K562 (cell line): ENCODE results near the gene CENPA. TPM values are rescaled to one million over a fixed set of nuclear protein-coding genes. Genes with fewer than 3 reads are reported as not detected.

Experiments
- E2F3 ChIP-seq: fragments of 250-450 bp; sonication (Bioruptor Pico); IDR thresholded peaks from 2 replicates; pipeline ENCODE4 v1.4.0; 2020; ENCODE audit warnings: mild to moderate bottlenecking
- ELF4 ChIP-seq: fragments of 450-650 bp; formaldehyde crosslinking; IDR thresholded peaks from 2 replicates; pipeline ENCODE4 v1.4.0; 2022; ENCODE audit warnings: missing genetic modification characterization
- GTF2A2 ChIP-seq: IDR thresholded peaks from 2 replicates; pipeline ENCODE4 v1.6.1; 2016; ENCODE audit warnings: mild to moderate bottlenecking, missing genetic modification characterization, missing compliant biosample characterization
- HIVEP1 ChIP-seq: fragments of 250-450 bp; sonication (Bioruptor Pico); IDR thresholded peaks from 2 replicates; pipeline ENCODE4 v1.4.0; 2020; ENCODE audit warnings: mild to moderate bottlenecking
- MGA ChIP-seq: fragments of 450-650 bp; IDR thresholded peaks from 2 replicates; pipeline ENCODE4 v1.6.1; 2016; ENCODE audit warnings: mild to moderate bottlenecking, moderate library complexity
- MTA2 ChIP-seq: fragments of 450-650 bp; IDR thresholded peaks from 2 replicates; pipeline ENCODE4 v1.6.1; 2016; ENCODE audit warnings: low read depth
- PHF21A ChIP-seq: fragments of 450-650 bp; IDR thresholded peaks from 2 replicates; pipeline ENCODE4 v1.6.1; 2017; ENCODE audit warnings: low read depth, borderline replicate concordance
- PTRF ChIP-seq: fragments of 450-650 bp; IDR thresholded peaks from 2 replicates; pipeline ENCODE4 v1.6.1; 2016; ENCODE audit warnings: mild to moderate bottlenecking, missing genetic modification characterization, missing compliant biosample characterization
- SLC30A9 ChIP-seq: fragments of 250-450 bp; sonication (Bioruptor Pico); IDR thresholded peaks from 2 replicates; pipeline ENCODE4 v1.8.0; 2022; ENCODE audit warnings: mild to moderate bottlenecking, moderate library complexity
- SPI1 ChIP-seq: IDR thresholded peaks from 2 replicates; pipeline ENCODE4 v1.6.1; 2011; ENCODE audit warnings: low read depth, low read length, control low read depth, borderline replicate concordance
- TCF15 ChIP-seq: fragments of 250-450 bp; sonication (Bioruptor Pico); IDR thresholded peaks from 2 replicates; pipeline ENCODE4 v1.8.0; 2022; ENCODE audit warnings: moderate library complexity, mild to moderate bottlenecking, inconsistent platforms
- ZFP1 ChIP-seq: fragments of 450-650 bp; formaldehyde crosslinking; IDR thresholded peaks from 2 replicates; pipeline ENCODE4 v1.4.0; 2020; ENCODE audit warnings: mild to moderate bottlenecking, mixed read lengths
- ZNF584 ChIP-seq: fragments of 200-800 bp; sonication (Bioruptor generic); IDR thresholded peaks from 2 replicates; pipeline ENCODE4 v1.6.1; 2016; ENCODE audit warnings: low read depth, mild to moderate bottlenecking, missing genetic modification characterization, missing compliant biosample characterization
- polyA plus RNA-seq, 8 experiments: library from polyadenylated mRNA; depleted of rRNA in 4 of 8; stranded (reverse) in 5 of 8; unstranded in 3 of 8; fragments of >200 nt; fragmentation: Nextera tagmentation in 2 of 8; fragmentation: Illumina TruSeq in 1 of 8; extraction: Ambion mirVana in 2 of 8; extraction: Trizol in 1 of 8; gene quantifications; 2 replicates each; pipeline versions ENCODE4 v1.2.1 to v1.2.3, GENCODE V29; 2011 to 2014; ENCODE audit warnings: inconsistent platforms in 1 of 8, missing spikeins in 1 of 8
- total RNA-seq, 7 experiments: library from RNA; depleted of rRNA in 6 of 7; stranded (reverse); fragments of >200 nt in 6 of 7; fragmentation: Illumina TruSeq in 2 of 7; extraction: Trizol in 2 of 7; gene quantifications; 2 replicates each; pipeline versions ENCODE4 v1.2.1 to v1.2.3, GENCODE V29; 2011 to 2021; ENCODE audit warnings: low replicate concordance in 1 of 7
- TF ChIP-seq, protein P1 (sequence below): fragments of 250-450 bp; sonication (Bioruptor Pico); IDR thresholded peaks from 2 replicates; pipeline ENCODE4 v1.5.0; 2020; ENCODE audit warnings: mild to moderate bottlenecking

CENPA gene
- total and polyA plus RNA-seq, 9 of the 15 experiments (the other 6 are each of a cell fraction or from before 2014, with no cell fraction given), result 11.3 to 61.7 (median 44.7) TPM

GRCh38 chr2:26749787-26750420, 36.0 kb upstream of the CENPA start (continued):
- peak; percentile 76 for TF ChIP-seq MGA
- peak; percentile 69 for TF ChIP-seq ZFP1
- TF ChIP-seq ELF4, result peak; percentile 58; the same call in 1 of the 2 replicates
- peak; percentile 48; the same call in 1 of the 2 replicates for TF ChIP-seq SPI1
- peak; percentile 93 for TF ChIP-seq GTF2A2 (tag)
- peak; percentile 94 for TF ChIP-seq PTRF (tag)
- peak; percentile 27; the same call in 1 of the 2 replicates for TF ChIP-seq PHF21A
- peak; percentile 58 for TF ChIP-seq MTA2
- TF ChIP-seq SLC30A9 (CRISPR knock-in tag), result 0 out of 2 replicates have a peak, but pooled peaks have one; percentile 76
- peak; percentile 94 for TF ChIP-seq HIVEP1 (CRISPR knock-in tag)
- 0 out of 2 replicates have a peak, but pooled peaks have one; percentile 47 for TF ChIP-seq TCF15 (CRISPR knock-in tag)
- peak; percentile 96 for TF ChIP-seq ZNF584 (CRISPR knock-in tag)
- peak; percentile 92 for TF ChIP-seq E2F3
- TF ChIP-seq, protein P1, sequence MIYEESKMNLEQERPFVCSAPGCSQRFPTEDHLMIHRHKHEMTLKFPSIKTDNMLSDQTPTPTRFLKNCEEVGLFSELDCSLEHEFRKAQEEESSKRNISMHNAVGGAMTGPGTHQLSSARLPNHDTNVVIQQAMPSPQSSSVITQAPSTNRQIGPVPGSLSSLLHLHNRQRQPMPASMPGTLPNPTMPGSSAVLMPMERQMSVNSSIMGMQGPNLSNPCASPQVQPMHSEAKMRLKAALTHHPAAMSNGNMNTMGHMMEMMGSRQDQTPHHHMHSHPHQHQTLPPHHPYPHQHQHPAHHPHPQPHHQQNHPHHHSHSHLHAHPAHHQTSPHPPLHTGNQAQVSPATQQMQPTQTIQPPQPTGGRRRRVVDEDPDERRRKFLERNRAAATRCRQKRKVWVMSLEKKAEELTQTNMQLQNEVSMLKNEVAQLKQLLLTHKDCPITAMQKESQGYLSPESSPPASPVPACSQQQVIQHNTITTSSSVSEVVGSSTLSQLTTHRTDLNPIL (CRISPR knock-in tag), result peak; percentile 91; the same call in 1 of the 2 replicates
